ENCODE measurements around the gene CIDEB. TPM values are rescaled to one million over a fixed set of nuclear protein-coding genes. Genes with fewer than 3 reads are reported as not detected.
A peak's percentile ranks its signal among the peaks of the same experiment; 100 is the strongest.

Gene CIDEB
- total and polyA plus RNA-seq, 8 donors, result 6.3 to 15.0 (median 9.6) TPM

- TF ChIP-seq CTCF (IDR thresholded peaks at IDR 0.05), result no peak
- peaks cover 0 to 13% (median 3%) of the 10 kb centered on the region in 3 donors for H3K36me3 ChIP-seq
- peaks cover 25 to 44% (median 33%) of the 10 kb centered on the region in 3 donors for H3K4me1 ChIP-seq
- H3K27ac ChIP-seq, result peak overlapping the region; percentile 76 to 91 (median 89)
- FAIRE-seq, result no peak
- peak in 1 of 4 donors; percentile 2 for ATAC-seq
- no peaks in the 10 kb centered on the region for H3K27me3 ChIP-seq
- 22 to 29% methylated on average over 5 of the region's 5 CpGs for WGBS, 2 donors
- DNase-seq, result peak in 2 of 6 donors; percentile 46 to 57
- H3K9me3 ChIP-seq, result no peaks in the 10 kb centered on the region
- peak overlapping the region; percentile 33 to 64 (median 47) for H3K4me3 ChIP-seq
- intact Hi-C loops (cut with DNase I), result no loop called here
Measured at GRCh38 chr14:24310265-24310645, 2.5 kb upstream of the CIDEB start.

- WGBS, 2 donors, result 64 to 67% methylated on average over 5 of the region's 5 CpGs
- FAIRE-seq (no peak), ATAC-seq (no peak)
Measured at GRCh38 chr14:24309538-24310264, 1.9 kb upstream of the CIDEB start, which contains the start of gene LTB4R2. Gene LTB4R2, plus strand, starts transcription at chr14:24310140. Its CDS starts 525 bp downstream, at chr14:24310665.

GRCh38 chr14:24308342-24309124 lies 756 bp upstream of the CIDEB start:
- H3K36me3 ChIP-seq, result peaks cover 0 to 31% (median 20%) of the 10 kb centered on the region in 3 donors
- WGBS, 2 donors, result 66 to 72% methylated on average over 6 to 7 of the region's 7 CpGs
- FAIRE-seq (no peak), ATAC-seq (no peak), DNase-seq (peak in 1 of 6 donors; percentile 8)
- peaks cover 25 to 44% (median 33%) of the 10 kb centered on the region in 3 donors for H3K4me1 ChIP-seq
- H3K27me3 ChIP-seq, result no peaks in the 10 kb centered on the region
- TF ChIP-seq CTCF (IDR thresholded peaks at IDR 0.05), result peak in 1 of 4 donors; percentile 10
- H3K27ac ChIP-seq, result peak overlapping the region in 2 of 4 donors; percentile 78 to 84
- intact Hi-C loops (cut with DNase I), result no loop called here
- H3K4me3 ChIP-seq, result no peak overlapping the region
- H3K9me3 ChIP-seq, result no peaks in the 10 kb centered on the region

More at GRCh38 chr14:24309538-24310264, 1.9 kb upstream of the CIDEB start, which contains the start of gene LTB4R2:
- no peaks in the 10 kb centered on the region for H3K9me3 ChIP-seq
- H3K4me3 ChIP-seq, result peak within 1 kb of the TSS; percentile 33 to 64 (median 47)
- no peak for TF ChIP-seq CTCF (IDR thresholded peaks at IDR 0.05)
- H3K27ac ChIP-seq, result peak within 1 kb of the TSS; percentile 76 to 91 (median 89)
- H3K4me1 ChIP-seq, result peaks cover 25 to 44% (median 33%) of the 10 kb centered on the region in 3 donors
- no peaks in the 10 kb centered on the region for H3K27me3 ChIP-seq
- intact Hi-C loops (cut with DNase I), result no loop called here
- peaks cover 0 to 19% (median 8%) of the 10 kb centered on the region in 3 donors for H3K36me3 ChIP-seq
- DNase-seq, result peak in 1 of 6 donors; percentile 64

GRCh38 chr14:24307156-24307574 lies 612 bp downstream of the CIDEB start:
- 67 to 69% methylated on average over 11 of the region's 11 CpGs for whole genome bisulfite sequencing, 2 donors
- H3K4me3 ChIP-seq, result peak overlapping the region in 1 of 4 donors; percentile 20
- peak overlapping the region; percentile 28 to 84 (median 64) for H3K27ac ChIP-seq
- H3K9me3 ChIP-seq, result no peaks in the 10 kb centered on the region
- H3K36me3 ChIP-seq, result peaks cover 0 to 41% (median 28%) of the 10 kb centered on the region in 3 donors
- TF ChIP-seq CTCF (IDR thresholded peaks at IDR 0.05), result no peak
- intact Hi-C loops (cut with DNase I), result no loop called here
- peaks cover 25 to 44% (median 33%) of the 10 kb centered on the region in 3 donors for H3K4me1 ChIP-seq
- DNase-seq (no peak), FAIRE-seq (no peak), ATAC-seq (no peak)
- H3K27me3 ChIP-seq, result no peaks in the 10 kb centered on the region
